SK-N-SH treated with all-trans-retinoic acid at 6 μM for 48 hours (cell line): ENCODE results near the gene DAB2IP.

Experiments used
- ATAC-seq: fragments of 200-7000 bp; cut with Tn5 transposase; 3 replicates; pipeline ENCODE4 v1.9.1; 2020; ENCODE audit warnings: mild to moderate bottlenecking, moderate library complexity
- ARNTL ChIP-seq: fragments of 450-650 bp; formaldehyde crosslinking; IDR thresholded peaks from 2 replicates; pipeline ENCODE4 v1.5.0; 2020; ENCODE audit warnings: low read depth, mild to moderate bottlenecking, moderate library complexity, borderline replicate concordance
- BACH2 ChIP-seq: fragments of 250-450 bp; sonication (Bioruptor Pico); IDR thresholded peaks from 2 replicates; pipeline ENCODE4 v1.9.0; 2021; ENCODE audit warnings: mild to moderate bottlenecking, borderline replicate concordance
- CSDC2 ChIP-seq: fragments of 250-450 bp; sonication (Bioruptor Pico); IDR thresholded peaks from 2 replicates; pipeline ENCODE4 v1.5.0; 2020; ENCODE audit warnings: mild to moderate bottlenecking, moderate library complexity
- ESRRG ChIP-seq: fragments of 250-450 bp; sonication (Bioruptor Pico); IDR thresholded peaks from 2 replicates; pipeline ENCODE4 v1.6.1; 2021; ENCODE audit warnings: mild to moderate bottlenecking
- GLIS3 ChIP-seq: fragments of 250-450 bp; sonication (Bioruptor Pico); IDR thresholded peaks from 2 replicates; pipeline ENCODE4 v1.5.0; 2020; ENCODE audit warnings: mild to moderate bottlenecking, moderate library complexity
- ISL1 ChIP-seq: fragments of 250-450 bp; sonication (Bioruptor Pico); IDR thresholded peaks from 2 replicates; pipeline ENCODE4 v2.1.2; 2022; ENCODE audit warnings: mild to moderate bottlenecking, moderate library complexity
- OSR1 ChIP-seq: fragments of 250-450 bp; sonication (Bioruptor Pico); IDR thresholded peaks from 2 replicates; pipeline ENCODE4 v1.8.0; 2022; ENCODE audit warnings: moderate library complexity, mild to moderate bottlenecking, inconsistent platforms
- PATZ1 ChIP-seq: fragments of 250-450 bp; sonication (Bioruptor Pico); IDR thresholded peaks from 2 replicates; pipeline ENCODE4 v1.8.0; 2020; ENCODE audit warnings: mild to moderate bottlenecking, moderate library complexity, borderline replicate concordance
- POU6F1 ChIP-seq: fragments of 250-450 bp; sonication (Bioruptor Pico); IDR thresholded peaks from 2 replicates; pipeline ENCODE4 v1.8.0; 2021; ENCODE audit warnings: low read depth, mild to moderate bottlenecking, moderate library complexity, borderline replicate concordance
- PPARA ChIP-seq: fragments of 250-450 bp; sonication (Bioruptor Pico); IDR thresholded peaks from 2 replicates; pipeline ENCODE4 v1.5.0; 2020; ENCODE audit warnings: mild to moderate bottlenecking, borderline replicate concordance
- RARB ChIP-seq: fragments of 250-450 bp; sonication (Bioruptor Pico); IDR thresholded peaks from 2 replicates; pipeline ENCODE4 v1.8.0; 2021; ENCODE audit warnings: mild to moderate bottlenecking, moderate library complexity
- TCF4 ChIP-seq: fragments of 250-450 bp; sonication (Bioruptor Pico); IDR thresholded peaks from 2 replicates; pipeline ENCODE4 v1.8.0; 2021; ENCODE audit warnings: mild to moderate bottlenecking, moderate library complexity, borderline replicate concordance
- TOX ChIP-seq: fragments of 250-450 bp; sonication (Bioruptor Pico); IDR thresholded peaks from 2 replicates; pipeline ENCODE4 v1.8.0; 2021; ENCODE audit warnings: mild to moderate bottlenecking, moderate library complexity, borderline replicate concordance
- ZC3H10 ChIP-seq: fragments of 250-450 bp; sonication (Bioruptor Pico); IDR thresholded peaks from 2 replicates; pipeline ENCODE4 v1.5.1; 2021; ENCODE audit warnings: mild to moderate bottlenecking, moderate library complexity
- ZFP3 ChIP-seq: fragments of 250-450 bp; sonication (Bioruptor Pico); IDR thresholded peaks from 2 replicates; pipeline ENCODE4 v1.5.0; 2020; ENCODE audit warnings: mild to moderate bottlenecking, moderate library complexity
- ZFP30 ChIP-seq: fragments of 450-650 bp; formaldehyde crosslinking; IDR thresholded peaks from 2 replicates; pipeline ENCODE4 v1.5.0; 2022; ENCODE audit warnings: mild to moderate bottlenecking, moderate library complexity
- ZNF565 ChIP-seq: fragments of 450-650 bp; formaldehyde crosslinking; conservative IDR thresholded peaks from 2 replicates; pipeline ENCODE4 v1.5.0; 2020; ENCODE audit warnings: low read depth, mild to moderate bottlenecking, moderate library complexity
- ZNF70 ChIP-seq: fragments of 450-650 bp; formaldehyde crosslinking; IDR thresholded peaks from 2 replicates; pipeline ENCODE4 v1.5.0; 2020; ENCODE audit warnings: mild to moderate bottlenecking, moderate library complexity
- TF ChIP-seq, protein P1 (sequence below): fragments of 250-450 bp; sonication (Bioruptor Pico); IDR thresholded peaks from 2 replicates; pipeline ENCODE4 v1.5.1; 2021; ENCODE audit warnings: mild to moderate bottlenecking, moderate library complexity
- TF ChIP-seq, protein P2 (sequence below): fragments of 250-450 bp; sonication (Bioruptor Pico); IDR thresholded peaks from 2 replicates; pipeline ENCODE4 v1.5.1; 2020; ENCODE audit warnings: low read depth, mild to moderate bottlenecking, moderate library complexity
- TF ChIP-seq, protein P3 (sequence below): fragments of 250-450 bp; sonication (Bioruptor Pico); IDR thresholded peaks from 2 replicates; pipeline ENCODE4 v1.5.0; 2020; ENCODE audit warnings: mild to moderate bottlenecking, moderate library complexity

DAB2IP gene

DNA sequence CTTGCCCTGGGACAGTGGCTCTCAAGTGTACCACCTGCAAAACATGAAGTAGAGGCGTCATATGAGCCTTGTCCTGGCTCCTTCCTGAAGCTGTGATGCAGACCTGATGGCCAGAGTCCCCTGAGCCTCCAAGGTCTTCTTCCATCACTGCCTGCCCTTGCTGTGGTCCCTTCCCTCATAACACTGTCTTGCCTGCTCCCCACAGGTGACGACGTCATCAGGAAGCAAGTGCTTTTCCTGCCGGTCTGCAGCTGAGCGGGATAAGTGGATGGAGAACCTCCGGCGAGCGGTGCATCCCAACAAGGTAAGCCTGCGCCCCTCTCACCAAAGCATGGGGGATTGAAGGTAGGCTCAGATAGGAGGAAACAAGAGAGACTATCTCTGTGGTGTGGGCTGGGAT, 107.3 kb downstream of the DAB2IP start:
- ATAC-seq: no peak
- TF ChIP-seq BACH2 (CRISPR knock-in tag) (no peak), RARB (CRISPR knock-in tag) (no peak), GLIS3 (CRISPR knock-in tag) (no peak), ZFP3 (no peak), PATZ1 (no peak), ZFP30 (CRISPR knock-in tag) (no peak), ARNTL (no peak), CSDC2 (CRISPR knock-in tag) (no peak), TCF4 (no peak)
- TF ChIP-seq, protein P1, sequence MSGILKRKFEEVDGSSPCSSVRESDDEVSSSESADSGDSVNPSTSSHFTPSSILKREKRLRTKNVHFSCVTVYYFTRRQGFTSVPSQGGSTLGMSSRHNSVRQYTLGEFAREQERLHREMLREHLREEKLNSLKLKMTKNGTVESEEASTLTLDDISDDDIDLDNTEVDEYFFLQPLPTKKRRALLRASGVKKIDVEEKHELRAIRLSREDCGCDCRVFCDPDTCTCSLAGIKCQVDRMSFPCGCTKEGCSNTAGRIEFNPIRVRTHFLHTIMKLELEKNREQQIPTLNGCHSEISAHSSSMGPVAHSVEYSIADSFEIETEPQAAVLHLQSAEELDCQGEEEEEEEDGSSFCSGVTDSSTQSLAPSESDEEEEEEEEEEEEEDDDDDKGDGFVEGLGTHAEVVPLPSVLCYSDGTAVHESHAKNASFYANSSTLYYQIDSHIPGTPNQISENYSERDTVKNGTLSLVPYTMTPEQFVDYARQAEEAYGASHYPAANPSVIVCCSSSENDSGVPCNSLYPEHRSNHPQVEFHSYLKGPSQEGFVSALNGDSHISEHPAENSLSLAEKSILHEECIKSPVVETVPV: no peak
- TF ChIP-seq, all 23 proteins: peak for 0

- TF ChIP-seq ZFP3 (no peak), ZFP30 (CRISPR knock-in tag) (no peak), ARNTL (no peak), GLIS3 (CRISPR knock-in tag) (no peak)
- TF ChIP-seq, protein P1: no peak
- no peak for ATAC-seq
These were observed 108.6 kb downstream of the DAB2IP start for GRCh38 chr9:121759996-121760395.

DNA sequence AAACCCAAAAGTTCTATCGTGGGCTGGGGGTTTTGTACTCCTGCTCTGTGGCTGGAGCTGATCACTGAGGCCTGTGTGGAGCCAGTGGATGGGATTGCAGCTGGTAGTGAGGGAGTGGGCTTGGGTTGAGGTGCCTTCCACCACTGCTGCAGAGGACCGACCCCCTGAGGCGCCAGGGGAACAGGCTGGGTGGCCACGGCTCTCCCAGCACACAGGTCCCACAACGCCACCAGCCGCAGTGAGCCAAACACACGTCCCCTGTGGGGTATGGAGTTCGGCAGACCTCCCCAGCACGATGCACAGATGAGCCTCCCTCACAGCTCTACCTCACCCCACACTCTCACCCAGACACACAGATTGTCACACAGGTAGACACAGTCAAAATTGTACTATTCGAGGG, 109.1 kb downstream of the DAB2IP start:
- no peak for ATAC-seq
- TF ChIP-seq OSR1 (CRISPR knock-in tag) (no peak), ZNF565 (CRISPR knock-in tag) (no peak), ESRRG (no peak), ARNTL (no peak), GLIS3 (CRISPR knock-in tag) (no peak), PATZ1 (no peak), RARB (CRISPR knock-in tag) (no peak)
- TF ChIP-seq, protein P1: no peak
- TF ChIP-seq, protein P2, sequence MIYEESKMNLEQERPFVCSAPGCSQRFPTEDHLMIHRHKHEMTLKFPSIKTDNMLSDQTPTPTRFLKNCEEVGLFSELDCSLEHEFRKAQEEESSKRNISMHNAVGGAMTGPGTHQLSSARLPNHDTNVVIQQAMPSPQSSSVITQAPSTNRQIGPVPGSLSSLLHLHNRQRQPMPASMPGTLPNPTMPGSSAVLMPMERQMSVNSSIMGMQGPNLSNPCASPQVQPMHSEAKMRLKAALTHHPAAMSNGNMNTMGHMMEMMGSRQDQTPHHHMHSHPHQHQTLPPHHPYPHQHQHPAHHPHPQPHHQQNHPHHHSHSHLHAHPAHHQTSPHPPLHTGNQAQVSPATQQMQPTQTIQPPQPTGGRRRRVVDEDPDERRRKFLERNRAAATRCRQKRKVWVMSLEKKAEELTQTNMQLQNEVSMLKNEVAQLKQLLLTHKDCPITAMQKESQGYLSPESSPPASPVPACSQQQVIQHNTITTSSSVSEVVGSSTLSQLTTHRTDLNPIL (CRISPR knock-in tag): no peak

- no peak for ATAC-seq
- TF ChIP-seq, protein P1: no peak
- TF ChIP-seq ZFP30 (CRISPR knock-in tag): no peak
- TF ChIP-seq GLIS3 (CRISPR knock-in tag): no peak
- TF ChIP-seq ISL1 (CRISPR knock-in tag): no peak
- TF ChIP-seq TOX (CRISPR knock-in tag): no peak
- no peak for TF ChIP-seq ZNF70 (CRISPR knock-in tag)
- TF ChIP-seq ZC3H10 (CRISPR knock-in tag): no peak
- TF ChIP-seq, protein P3, sequence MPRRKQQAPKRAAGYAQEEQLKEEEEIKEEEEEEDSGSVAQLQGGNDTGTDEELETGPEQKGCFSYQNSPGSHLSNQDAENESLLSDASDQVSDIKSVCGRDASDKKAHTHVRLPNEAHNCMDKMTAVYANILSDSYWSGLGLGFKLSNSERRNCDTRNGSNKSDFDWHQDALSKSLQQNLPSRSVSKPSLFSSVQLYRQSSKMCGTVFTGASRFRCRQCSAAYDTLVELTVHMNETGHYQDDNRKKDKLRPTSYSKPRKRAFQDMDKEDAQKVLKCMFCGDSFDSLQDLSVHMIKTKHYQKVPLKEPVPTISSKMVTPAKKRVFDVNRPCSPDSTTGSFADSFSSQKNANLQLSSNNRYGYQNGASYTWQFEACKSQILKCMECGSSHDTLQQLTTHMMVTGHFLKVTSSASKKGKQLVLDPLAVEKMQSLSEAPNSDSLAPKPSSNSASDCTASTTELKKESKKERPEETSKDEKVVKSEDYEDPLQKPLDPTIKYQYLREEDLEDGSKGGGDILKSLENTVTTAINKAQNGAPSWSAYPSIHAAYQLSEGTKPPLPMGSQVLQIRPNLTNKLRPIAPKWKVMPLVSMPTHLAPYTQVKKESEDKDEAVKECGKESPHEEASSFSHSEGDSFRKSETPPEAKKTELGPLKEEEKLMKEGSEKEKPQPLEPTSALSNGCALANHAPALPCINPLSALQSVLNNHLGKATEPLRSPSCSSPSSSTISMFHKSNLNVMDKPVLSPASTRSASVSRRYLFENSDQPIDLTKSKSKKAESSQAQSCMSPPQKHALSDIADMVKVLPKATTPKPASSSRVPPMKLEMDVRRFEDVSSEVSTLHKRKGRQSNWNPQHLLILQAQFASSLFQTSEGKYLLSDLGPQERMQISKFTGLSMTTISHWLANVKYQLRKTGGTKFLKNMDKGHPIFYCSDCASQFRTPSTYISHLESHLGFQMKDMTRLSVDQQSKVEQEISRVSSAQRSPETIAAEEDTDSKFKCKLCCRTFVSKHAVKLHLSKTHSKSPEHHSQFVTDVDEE (CRISPR knock-in tag): no peak
- TF ChIP-seq ESRRG: no peak
- TF ChIP-seq ZNF565 (CRISPR knock-in tag): no peak
- no peak for TF ChIP-seq POU6F1 (CRISPR knock-in tag)
- no peak for TF ChIP-seq PPARA (CRISPR knock-in tag)
These were observed 111.7 kb downstream of the DAB2IP start for GRCh38 chr9:121763131-121763530.
